WTC11 (cell line): Measurements from ENCODE around the gene MAP1A. TPM values are rescaled to one million over a fixed set of nuclear protein-coding genes. Genes with fewer than 3 reads are reported as not detected.

ENCODE experiments used
- ATAC-seq: fragments of 200-7000 bp; cut with Tn5 transposase; 2 replicates; pipeline ENCODE4 v1.10.0; 2021; ENCODE audit warnings: mild to moderate bottlenecking, moderate library complexity
- CTCF ChIA-PET: fragments of 300-600 bp; sonication (Branson Sonifier 250); formaldehyde crosslinking; loops from one replicate; lab custom pipeline; 2021; ENCODE audit warnings: antibody characterized with exemption; lab: Charles Lee
- POLR2A ChIA-PET: fragments of 350-600 bp; sonication (Branson Sonifier 250); formaldehyde crosslinking; loops from one replicate; lab custom pipeline; 2021; ENCODE audit warnings: antibody characterized with exemption; lab: Charles Lee
- DNase-seq: peaks from one replicate; pipeline ENCODE4 v3.0.0; 2021; ENCODE audit warnings: low spot score
- H3K27ac Mint-ChIP-seq: 2 replicates; pipeline ENCODE4 v1.8.0; 2021; ENCODE audit warnings: mixed read lengths
- H3K27me3 Mint-ChIP-seq: 2 replicates; pipeline ENCODE4 v1.8.0; 2021; ENCODE audit warnings: low read depth, mild to moderate bottlenecking, moderate library complexity, mixed read lengths
- H3K36me3 Mint-ChIP-seq: 2 replicates; pipeline ENCODE4 v1.8.0; 2021; ENCODE audit warnings: mixed read lengths
- H3K4me1 Mint-ChIP-seq: 2 replicates; pipeline ENCODE4 v1.8.0; 2022; ENCODE audit warnings: mixed read lengths
- H3K4me3 Mint-ChIP-seq: 2 replicates; pipeline ENCODE4 v1.8.0; 2021; ENCODE audit warnings: mild to moderate bottlenecking, moderate library complexity, mixed read lengths
- H3K9me3 Mint-ChIP-seq: 2 replicates; pipeline ENCODE4 v1.8.0; 2021; ENCODE audit warnings: mixed read lengths
- CDX4 ChIP-seq: fragments of 250-450 bp; sonication (Bioruptor Pico); IDR thresholded peaks from 2 replicates; pipeline ENCODE4 v1.9.0; 2021; ENCODE audit warnings: moderate library complexity, mild to moderate bottlenecking, inconsistent platforms, borderline replicate concordance
- E2F4 ChIP-seq: sonication (generic); formaldehyde crosslinking; IDR thresholded peaks from 2 replicates; pipeline ENCODE4 v1.8.1; 2022; ENCODE audit warnings: low read depth, mild to moderate bottlenecking, moderate library complexity, missing genetic modification reagents, borderline replicate concordance
- ERG ChIP-seq: fragments of 250-450 bp; sonication (Bioruptor Pico); IDR thresholded peaks from 2 replicates; pipeline ENCODE4 v1.8.0; 2021; ENCODE audit warnings: mild to moderate bottlenecking
- FOXP1 ChIP-seq: sonication (generic); formaldehyde crosslinking; IDR thresholded peaks from 2 replicates; pipeline ENCODE4 v1.8.0; 2022; ENCODE audit warnings: missing genetic modification reagents, mild to moderate bottlenecking, moderate library complexity, borderline replicate concordance
- HMGXB4 ChIP-seq: sonication (generic); formaldehyde crosslinking; IDR thresholded peaks from 2 replicates; pipeline ENCODE4 v1.8.1; 2023; ENCODE audit warnings: mild to moderate bottlenecking, moderate library complexity, missing genetic modification reagents
- IRF1 ChIP-seq: sonication (generic); formaldehyde crosslinking; IDR thresholded peaks from 2 replicates; pipeline ENCODE4 v1.8.0; 2023; ENCODE audit warnings: missing genetic modification reagents
- MLX ChIP-seq: sonication (generic); formaldehyde crosslinking; IDR thresholded peaks from 2 replicates; pipeline ENCODE4 v1.8.1; 2023; ENCODE audit warnings: mild to moderate bottlenecking, missing genetic modification reagents, moderate library complexity
- NFE2L1 ChIP-seq: sonication (generic); formaldehyde crosslinking; IDR thresholded peaks from 2 replicates; pipeline ENCODE4 v1.8.1; 2023; ENCODE audit warnings: missing genetic modification reagents
- NFYB ChIP-seq: sonication (generic); formaldehyde crosslinking; conservative IDR thresholded peaks from 2 replicates; pipeline ENCODE4 v1.8.0; 2022; ENCODE audit warnings: low read depth, missing genetic modification reagents
- NR2C2 ChIP-seq: sonication (generic); formaldehyde crosslinking; IDR thresholded peaks from 2 replicates; pipeline ENCODE4 v1.8.0; 2022; ENCODE audit warnings: mild to moderate bottlenecking, missing genetic modification reagents
- RORB ChIP-seq: fragments of 250-450 bp; sonication (Bioruptor Pico); IDR thresholded peaks from 2 replicates; pipeline ENCODE4 v1.9.0; 2021; ENCODE audit warnings: mild to moderate bottlenecking
- TEAD1 ChIP-seq: sonication (generic); formaldehyde crosslinking; IDR thresholded peaks from 2 replicates; pipeline ENCODE4 v1.8.0; 2022; ENCODE audit warnings: mild to moderate bottlenecking, missing genetic modification reagents
- TEAD4 ChIP-seq: sonication (generic); formaldehyde crosslinking; IDR thresholded peaks from 2 replicates; pipeline ENCODE4 v1.8.0; 2022; ENCODE audit warnings: mild to moderate bottlenecking, missing genetic modification reagents
- ZNF232 ChIP-seq: sonication (generic); formaldehyde crosslinking; IDR thresholded peaks from 2 replicates; pipeline ENCODE4 v1.8.0; 2022; ENCODE audit warnings: mild to moderate bottlenecking, missing genetic modification reagents
- ZNF416 ChIP-seq: fragments of 250-450 bp; sonication (Bioruptor Pico); IDR thresholded peaks from 2 replicates; pipeline ENCODE4 v1.9.0; 2021; ENCODE audit warnings: mild to moderate bottlenecking, inconsistent platforms
- ZSCAN18 ChIP-seq: fragments of 250-450 bp; sonication (Bioruptor Pico); IDR thresholded peaks from 2 replicates; pipeline ENCODE4 v2.1.2; 2022; ENCODE audit warnings: mild to moderate bottlenecking, moderate library complexity
- total RNA-seq: library from RNA; stranded (reverse); gene quantifications from 3 replicates; pipeline ENCODE4 v1.2.3, GENCODE V29; 2021
- TF ChIP-seq, protein P1 (sequence below): sonication (generic); formaldehyde crosslinking; IDR thresholded peaks from 2 replicates; pipeline ENCODE4 v1.8.1; 2022; ENCODE audit warnings: missing genetic modification reagents, borderline replicate concordance
- TF ChIP-seq, protein P2 (sequence below): sonication (generic); formaldehyde crosslinking; IDR thresholded peaks from 2 replicates; pipeline ENCODE4 v1.8.1; 2022; ENCODE audit warnings: mild to moderate bottlenecking, missing genetic modification reagents, moderate library complexity, borderline replicate concordance

Gene MAP1A
- total RNA-seq, 1 experiment from 2014 or later = 2.2 TPM

DNA sequence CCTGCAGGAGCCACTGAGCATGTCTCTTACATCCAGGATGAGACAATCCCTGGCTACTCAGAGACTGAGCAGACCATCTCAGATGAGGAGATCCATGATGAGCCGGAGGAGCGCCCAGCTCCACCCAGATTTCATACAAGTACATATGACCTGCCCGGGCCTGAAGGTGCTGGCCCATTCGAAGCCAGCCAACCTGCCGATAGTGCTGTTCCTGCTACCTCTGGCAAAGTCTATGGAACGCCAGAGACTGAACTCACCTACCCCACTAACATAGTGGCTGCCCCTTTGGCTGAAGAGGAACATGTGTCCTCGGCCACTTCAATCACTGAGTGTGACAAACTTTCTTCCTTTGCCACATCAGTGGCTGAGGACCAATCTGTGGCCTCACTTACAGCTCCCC is 6.2 kb downstream of the MAP1A start:
- CTCF ChIA-PET = interaction anchor here (0.8 to 1.0 kb wide), 3 partner anchors 7 to 14 kb away, joined by 3 read pairs; no protein-coding TSS in a partner anchor
- no peaks in the 10 kb centered on the region for H3K9me3 Mint-ChIP-seq
- no peaks in the 10 kb centered on the region for H3K36me3 Mint-ChIP-seq

DNA sequence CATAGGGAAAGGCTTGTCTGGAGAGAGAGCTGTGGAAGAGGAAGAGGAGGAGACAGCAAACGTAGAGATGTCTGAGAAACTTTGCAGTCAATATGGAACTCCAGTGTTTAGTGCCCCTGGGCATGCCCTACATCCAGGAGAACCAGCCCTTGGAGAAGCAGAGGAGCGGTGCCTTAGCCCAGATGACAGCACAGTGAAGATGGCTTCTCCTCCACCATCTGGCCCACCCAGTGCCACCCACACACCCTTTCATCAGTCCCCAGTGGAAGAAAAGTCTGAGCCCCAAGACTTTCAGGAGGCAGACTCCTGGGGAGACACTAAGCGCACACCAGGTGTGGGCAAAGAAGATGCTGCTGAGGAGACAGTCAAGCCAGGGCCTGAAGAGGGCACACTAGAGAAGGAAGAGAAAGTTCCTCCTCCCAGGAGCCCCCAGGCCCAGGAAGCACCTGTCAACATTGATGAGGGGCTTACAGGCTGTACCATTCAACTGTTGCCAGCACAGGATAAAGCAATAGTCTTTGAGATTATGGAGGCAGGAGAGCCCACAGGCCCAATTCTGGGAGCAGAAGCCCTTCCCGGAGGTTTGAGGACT is 6.9 kb downstream of the MAP1A start:
- H3K27me3 Mint-ChIP-seq = peaks cover 28% of the 10 kb centered on the region
- H3K36me3 Mint-ChIP-seq = no peaks in the 10 kb centered on the region

More for the DNA sequence above, 6.2 kb downstream of the MAP1A start:
- DNase-seq (no peak), ATAC-seq (no peak)
- peaks cover 35% of the 10 kb centered on the region for H3K27me3 Mint-ChIP-seq
- H3K27ac Mint-ChIP-seq = no peak overlapping the region
- no peak overlapping the region for H3K4me3 Mint-ChIP-seq
- POLR2A ChIA-PET = no interaction called here
- TF ChIP-seq ERG (no peak), IRF1 (CRISPR knock-in tag) (no peak), ZNF416 (CRISPR knock-in tag) (no peak), MLX (CRISPR knock-in tag) (no peak), NR2C2 (CRISPR knock-in tag) (no peak), TEAD1 (CRISPR knock-in tag) (no peak), CDX4 (CRISPR knock-in tag) (no peak), ZNF232 (no peak), TEAD4 (CRISPR knock-in tag) (no peak)
- TF ChIP-seq, protein P1, sequence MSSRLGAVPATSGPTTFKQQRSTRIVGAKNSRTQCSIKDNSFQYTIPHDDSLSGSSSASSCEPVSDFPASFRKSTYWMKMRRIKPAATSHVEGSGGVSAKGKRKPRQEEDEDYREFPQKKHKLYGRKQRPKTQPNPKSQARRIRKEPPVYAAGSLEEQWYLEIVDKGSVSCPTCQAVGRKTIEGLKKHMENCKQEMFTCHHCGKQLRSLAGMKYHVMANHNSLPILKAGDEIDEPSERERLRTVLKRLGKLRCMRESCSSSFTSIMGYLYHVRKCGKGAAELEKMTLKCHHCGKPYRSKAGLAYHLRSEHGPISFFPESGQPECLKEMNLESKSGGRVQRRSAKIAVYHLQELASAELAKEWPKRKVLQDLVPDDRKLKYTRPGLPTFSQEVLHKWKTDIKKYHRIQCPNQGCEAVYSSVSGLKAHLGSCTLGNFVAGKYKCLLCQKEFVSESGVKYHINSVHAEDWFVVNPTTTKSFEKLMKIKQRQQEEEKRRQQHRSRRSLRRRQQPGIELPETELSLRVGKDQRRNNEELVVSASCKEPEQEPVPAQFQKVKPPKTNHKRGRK (CRISPR knock-in tag) = no peak
- H3K4me1 Mint-ChIP-seq = peaks cover 6% of the 10 kb centered on the region; the same call in 1 of the 2 replicates

More for the DNA sequence above, 6.9 kb downstream of the MAP1A start:
- TF ChIP-seq, protein P2, sequence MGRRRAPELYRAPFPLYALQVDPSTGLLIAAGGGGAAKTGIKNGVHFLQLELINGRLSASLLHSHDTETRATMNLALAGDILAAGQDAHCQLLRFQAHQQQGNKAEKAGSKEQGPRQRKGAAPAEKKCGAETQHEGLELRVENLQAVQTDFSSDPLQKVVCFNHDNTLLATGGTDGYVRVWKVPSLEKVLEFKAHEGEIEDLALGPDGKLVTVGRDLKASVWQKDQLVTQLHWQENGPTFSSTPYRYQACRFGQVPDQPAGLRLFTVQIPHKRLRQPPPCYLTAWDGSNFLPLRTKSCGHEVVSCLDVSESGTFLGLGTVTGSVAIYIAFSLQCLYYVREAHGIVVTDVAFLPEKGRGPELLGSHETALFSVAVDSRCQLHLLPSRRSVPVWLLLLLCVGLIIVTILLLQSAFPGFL = no peak
- TF ChIP-seq RORB (no peak), NFYB (no peak), FOXP1 (CRISPR knock-in tag) (no peak), ZNF232 (no peak), E2F4 (no peak), NFE2L1 (CRISPR knock-in tag) (no peak), HMGXB4 (CRISPR knock-in tag) (no peak), ZSCAN18 (CRISPR knock-in tag) (no peak)
- DNase-seq (no peak), ATAC-seq (no peak; the same call in 1 of the 2 replicates)
- no peak overlapping the region for H3K27ac Mint-ChIP-seq
- H3K4me3 Mint-ChIP-seq = no peak overlapping the region
- ChIA-PET POLR2A (no interaction called here), CTCF (interaction anchor here (0.9 to 1.0 kb wide), 2 partner anchors 10 kb away, joined by 3 to 4 read pairs; no protein-coding TSS in a partner anchor)
- no peaks in the 10 kb centered on the region for H3K9me3 Mint-ChIP-seq
- no peaks in the 10 kb centered on the region for H3K4me1 Mint-ChIP-seq
